ENCODE measurements around the gene NTSR1.

DNA sequence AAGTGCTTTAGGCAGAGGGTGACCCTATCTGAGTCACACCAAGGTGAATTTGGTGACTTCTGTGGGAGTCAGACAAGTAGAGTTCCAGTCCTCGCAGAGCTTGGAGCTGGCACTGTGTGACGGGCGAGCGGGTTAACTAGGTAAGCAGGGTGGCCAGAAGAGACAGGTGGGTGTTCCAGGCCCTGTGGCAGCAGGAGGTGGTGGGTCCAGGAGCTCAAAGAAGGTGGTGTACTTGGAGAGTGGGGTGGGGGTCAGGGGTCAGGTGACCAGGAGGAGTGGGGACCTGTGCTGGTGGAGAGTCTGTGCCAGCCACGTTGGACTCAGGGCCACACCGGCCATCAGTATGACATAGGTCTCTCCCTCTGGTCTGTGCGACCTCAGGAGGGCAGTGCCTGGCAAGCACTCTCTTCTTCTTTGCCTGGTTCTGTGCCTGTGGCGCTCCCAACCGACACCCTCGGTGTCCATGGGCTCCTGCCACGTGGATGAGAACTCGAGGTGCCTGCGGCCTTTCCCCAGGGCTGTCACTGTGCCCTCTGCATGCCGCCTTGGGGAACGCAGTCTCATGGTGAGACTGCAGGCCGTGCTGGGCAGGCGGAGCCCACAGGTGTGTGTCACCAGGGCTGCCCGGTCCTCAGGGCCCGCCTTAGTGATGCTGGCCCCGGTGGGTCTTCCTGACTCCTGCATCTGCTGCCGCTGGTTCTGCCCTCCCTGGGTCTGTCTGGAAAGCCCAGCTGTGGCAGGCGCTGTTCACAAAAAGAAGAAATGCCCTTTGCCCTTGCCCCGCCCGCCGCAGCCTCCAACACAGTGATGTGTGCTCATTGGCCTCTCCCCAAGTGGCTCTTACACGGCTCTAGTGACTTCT lies 89.3 kb downstream of the NTSR1 start:
- TF ChIP-seq, protein P1, sequence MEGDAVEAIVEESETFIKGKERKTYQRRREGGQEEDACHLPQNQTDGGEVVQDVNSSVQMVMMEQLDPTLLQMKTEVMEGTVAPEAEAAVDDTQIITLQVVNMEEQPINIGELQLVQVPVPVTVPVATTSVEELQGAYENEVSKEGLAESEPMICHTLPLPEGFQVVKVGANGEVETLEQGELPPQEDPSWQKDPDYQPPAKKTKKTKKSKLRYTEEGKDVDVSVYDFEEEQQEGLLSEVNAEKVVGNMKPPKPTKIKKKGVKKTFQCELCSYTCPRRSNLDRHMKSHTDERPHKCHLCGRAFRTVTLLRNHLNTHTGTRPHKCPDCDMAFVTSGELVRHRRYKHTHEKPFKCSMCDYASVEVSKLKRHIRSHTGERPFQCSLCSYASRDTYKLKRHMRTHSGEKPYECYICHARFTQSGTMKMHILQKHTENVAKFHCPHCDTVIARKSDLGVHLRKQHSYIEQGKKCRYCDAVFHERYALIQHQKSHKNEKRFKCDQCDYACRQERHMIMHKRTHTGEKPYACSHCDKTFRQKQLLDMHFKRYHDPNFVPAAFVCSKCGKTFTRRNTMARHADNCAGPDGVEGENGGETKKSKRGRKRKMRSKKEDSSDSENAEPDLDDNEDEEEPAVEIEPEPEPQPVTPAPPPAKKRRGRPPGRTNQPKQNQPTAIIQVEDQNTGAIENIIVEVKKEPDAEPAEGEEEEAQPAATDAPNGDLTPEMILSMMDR (conservative IDR thresholded peaks at IDR 0.05; ENCODE audit: low read length), result no peak
- TF ChIP-seq EZH2phosphoT487 (IDR thresholded peaks at IDR 0.05; ENCODE audit: borderline replicate concordance), result no peak

Measured in Loucy (cell line).